GM23248 (cell line): ENCODE measurements around the gene SUOX. TPM values are rescaled to one million over a fixed set of nuclear protein-coding genes. Genes with fewer than 3 reads are reported as not detected.
"Not testable (repeated sequence)": the region's sequence is repeated elsewhere in the genome, so short reads cannot be mapped to it uniquely, and the experiment has no call there.

Experiments used
- DNase-seq: peaks from one replicate; pipeline ENCODE4 v3.0.0-alpha.2; 2015
- H2AFZ ChIP-seq: fragments of 200-600 bp; sonication (generic); 2 replicates; pipeline ENCODE4 v1.6.1; 2016; ENCODE audit warnings: antibody characterized with exemption
- H3F3A ChIP-seq: fragments of 200-600 bp; sonication (generic); 2 replicates; pipeline ENCODE4 v1.6.1; 2016; ENCODE audit warnings: mild to moderate bottlenecking, antibody characterized with exemption, mixed run types; ENCODE audit not compliant: insufficient read depth
- H3K27ac ChIP-seq: fragments of 200-600 bp; sonication (generic); 2 replicates; pipeline ENCODE4 v1.5.1; 2016; ENCODE audit warnings: mild to moderate bottlenecking
- H3K27me3 ChIP-seq: fragments of 200-600 bp; sonication (generic); replicated peaks from 2 replicates; pipeline ENCODE4 v1.6.1; 2016; ENCODE audit warnings: mild to moderate bottlenecking; ENCODE audit not compliant: insufficient read depth
- H3K36me3 ChIP-seq: fragments of 200-600 bp; sonication (generic); 2 replicates; pipeline ENCODE4 v1.6.1; 2016; ENCODE audit warnings: low read depth, mild to moderate bottlenecking
- H3K4me1 ChIP-seq: fragments of 200-600 bp; sonication (generic); 2 replicates; pipeline ENCODE4 v1.6.1; 2016; ENCODE audit warnings: mild to moderate bottlenecking; ENCODE audit not compliant: insufficient read depth
- H3K4me2 ChIP-seq: fragments of 200-600 bp; sonication (generic); one replicate; pipeline ENCODE4 v1.6.1; 2016; ENCODE audit warnings: mild to moderate bottlenecking; ENCODE audit not compliant: unreplicated experiment
- H3K4me3 ChIP-seq: fragments of 200-600 bp; sonication (generic); 2 replicates; pipeline ENCODE4 v1.5.1; 2016; ENCODE audit warnings: mild to moderate bottlenecking
- H3K79me2 ChIP-seq: fragments of 200-600 bp; sonication (generic); 2 replicates; pipeline ENCODE4 v1.6.1; 2016; ENCODE audit warnings: mild to moderate bottlenecking; ENCODE audit not compliant: insufficient read depth
- H3K9ac ChIP-seq: fragments of 200-600 bp; sonication (generic); 2 replicates; pipeline ENCODE4 v1.6.1; 2016; ENCODE audit warnings: mild to moderate bottlenecking
- H3K9me2 ChIP-seq: fragments of 200-600 bp; sonication (generic); 2 replicates; pipeline ENCODE4 v1.6.1; 2016; ENCODE audit warnings: mixed run types, mild to moderate bottlenecking, moderate library complexity; ENCODE audit not compliant: insufficient read depth
- H3K9me3 ChIP-seq: fragments of 200-600 bp; sonication (generic); one replicate; pipeline ENCODE4 v1.6.1; 2017; ENCODE audit warnings: low read depth
- H4K20me1 ChIP-seq: fragments of 200-600 bp; sonication (generic); 2 replicates; pipeline ENCODE4 v1.6.0; 2016; ENCODE audit not compliant: insufficient read depth
- EZH2 ChIP-seq: fragments of 200-600 bp; sonication (generic); IDR thresholded peaks from 2 replicates; pipeline ENCODE4 v1.6.1; 2018; ENCODE audit warnings: antibody characterized with exemption, mild to moderate bottlenecking; ENCODE audit not compliant: insufficient read depth, poor library complexity, severe bottlenecking
- EZH2phosphoT487 ChIP-seq: fragments of 200-600 bp; sonication (generic); IDR thresholded peaks from 2 replicates; pipeline ENCODE4 v1.6.1; 2018; ENCODE audit warnings: antibody characterized with exemption, moderate library complexity, mild to moderate bottlenecking, low read depth; ENCODE audit not compliant: insufficient read depth
- WGBS, 2 experiments: methylation state at CpG; one replicate each; pipeline ENCODE4 v1.1.6; 2015 to 2017; ENCODE audit warnings: low lambda C conversion rate in 2 of 2, low coverage in 1 of 2; ENCODE audit errors: missing lambda C conversion rate in 2 of 2; 5-methylcytosine and 5-hydroxymethylcytosine counted together
- in situ Hi-C: fragments of 300-500 bp; cut with MboI; formaldehyde crosslinking; loops from 2 replicates; pipeline ENCODE4 v1.15.0; 2020
- polyA plus RNA-seq: library from polyadenylated mRNA; unstranded; fragments of >200 nt; fragmentation: Nextera tagmentation; extraction: Ambion mirVana; gene quantifications from 2 replicates; pipeline ENCODE4 v1.2.1, GENCODE V29; 2016
- total RNA-seq: library from RNA; depleted of rRNA; stranded (reverse); fragments of >200 nt; shearing (Covaris generic); gene quantifications from 2 replicates; pipeline ENCODE4 v1.2.3, GENCODE V29; 2014

SUOX gene
- total and polyA plus RNA-seq, 2 experiments from 2014 or later: 9.5 to 10.2 TPM

DNA sequence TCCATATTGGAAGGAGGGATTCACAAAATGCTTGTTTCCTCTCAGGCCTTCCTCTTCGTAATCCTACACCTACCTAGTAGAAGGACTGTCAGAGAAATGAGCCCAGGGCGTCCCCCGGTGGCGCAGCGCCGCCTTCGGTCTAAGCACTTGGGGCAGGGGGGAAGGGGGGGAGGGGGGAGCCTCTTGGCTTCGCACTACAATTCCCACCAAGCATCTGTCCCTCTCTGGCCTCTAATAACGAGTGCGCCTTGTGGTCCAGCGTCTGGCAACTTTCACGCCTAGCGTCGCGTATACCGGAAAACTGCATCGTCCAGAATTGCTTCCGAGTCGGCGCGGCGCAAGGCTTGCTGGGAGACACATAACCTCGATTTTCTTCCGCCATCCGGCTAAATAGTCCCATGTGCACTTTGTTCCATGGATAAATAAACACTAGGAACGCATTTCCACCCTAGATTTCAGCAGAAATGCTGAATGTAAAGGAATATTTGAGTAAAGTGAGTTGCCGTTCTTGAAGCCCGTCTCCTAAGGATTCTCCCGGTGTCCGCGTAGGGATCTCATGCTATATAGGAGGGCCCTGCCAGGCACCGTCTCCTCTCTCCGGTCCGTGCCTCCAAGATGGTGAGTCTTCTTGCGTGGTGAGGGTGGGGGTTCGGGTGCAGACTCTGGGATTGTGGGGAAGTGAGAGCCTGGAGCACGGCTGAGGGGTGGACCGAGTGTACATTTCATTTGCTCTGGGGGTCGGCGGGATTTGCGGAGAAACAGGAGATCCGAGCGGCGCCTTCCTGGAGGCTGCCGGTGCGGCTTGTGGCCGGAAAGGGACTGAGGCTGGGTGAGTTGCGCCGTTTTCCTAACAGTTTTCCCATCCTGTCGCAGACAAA, 44.7 kb downstream of the SUOX start, which contains the start of gene RPS26:
Gene RPS26, plus strand, starts transcription at position 367 of the 878 bp plus-strand sequence. Its CDS starts 249 bp downstream, at position 616.
- peak within 1 kb of the TSS; percentile 94 for H3K4me3 ChIP-seq
- H3K9me3 ChIP-seq: no peaks in the 10 kb centered on the region
- H3K27me3 ChIP-seq: no peaks in the 10 kb centered on the region
- no peaks in the 10 kb centered on the region for H3K9me2 ChIP-seq
- 1% methylated on average over 45 to 50 of the region's 50 CpGs for WGBS, 2 experiments
- peaks cover 49% of the 10 kb centered on the region for H3F3A ChIP-seq
- H3K4me2 ChIP-seq: peak within 1 kb of the TSS; percentile 98
- H4K20me1 ChIP-seq: peaks cover 5% of the 10 kb centered on the region; the same call in 1 of the 2 replicates
- H3K4me1 ChIP-seq: peaks cover 21% of the 10 kb centered on the region
- TF ChIP-seq EZH2 (no peak), EZH2phosphoT487 (no peak)
- peak within 1 kb of the TSS; percentile 91 for H2AFZ ChIP-seq
- H3K79me2 ChIP-seq: peaks cover 34% of the 10 kb centered on the region
- peak; percentile 100 for DNase-seq
- in situ Hi-C loops: no loop called here
- peak within 1 kb of the TSS; percentile 95 for H3K9ac ChIP-seq
- H3K36me3 ChIP-seq: peaks cover 29% of the 10 kb centered on the region
- H3K27ac ChIP-seq: peak within 1 kb of the TSS; percentile 86

DNA sequence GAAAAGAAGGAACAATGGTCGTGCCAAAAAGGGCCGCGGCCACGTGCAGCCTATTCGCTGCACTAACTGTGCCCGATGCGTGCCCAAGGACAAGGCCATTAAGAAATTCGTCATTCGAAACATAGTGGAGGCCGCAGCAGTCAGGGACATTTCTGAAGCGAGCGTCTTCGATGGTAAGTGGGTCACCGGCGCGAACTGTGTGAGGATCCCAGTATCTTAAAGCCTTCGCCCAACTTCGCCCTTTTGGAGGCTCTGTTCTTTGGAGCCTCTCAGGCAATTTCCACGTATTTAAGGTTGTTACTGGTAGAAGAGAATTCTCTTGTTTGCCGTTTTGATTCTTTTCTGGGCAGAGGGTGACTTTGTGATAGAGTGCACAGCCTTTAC, 45.3 kb downstream of the SUOX start:
- Histone ChIP-seq H3K27ac (peak overlapping the region; percentile 86), H3K9ac (peak overlapping the region; percentile 95), H2AFZ (peak overlapping the region; percentile 91), H3K4me3 (peak overlapping the region; percentile 94), H3K4me1 (peaks cover 24% of the 10 kb centered on the region), H3K36me3 (peaks cover 29% of the 10 kb centered on the region), H3F3A (peaks cover 51% of the 10 kb centered on the region), H3K4me2 (peak overlapping the region; percentile 98), H3K79me2 (peaks cover 34% of the 10 kb centered on the region)
- in situ Hi-C loops, H4K20me1 ChIP-seq, H3K9me2 ChIP-seq, H3K9me3 ChIP-seq, H3K27me3 ChIP-seq: not testable (repeated sequence)
- DNase-seq: peak; percentile 33
- WGBS, 2 experiments: 1% methylated on average over 20 of the region's 20 CpGs

DNA sequence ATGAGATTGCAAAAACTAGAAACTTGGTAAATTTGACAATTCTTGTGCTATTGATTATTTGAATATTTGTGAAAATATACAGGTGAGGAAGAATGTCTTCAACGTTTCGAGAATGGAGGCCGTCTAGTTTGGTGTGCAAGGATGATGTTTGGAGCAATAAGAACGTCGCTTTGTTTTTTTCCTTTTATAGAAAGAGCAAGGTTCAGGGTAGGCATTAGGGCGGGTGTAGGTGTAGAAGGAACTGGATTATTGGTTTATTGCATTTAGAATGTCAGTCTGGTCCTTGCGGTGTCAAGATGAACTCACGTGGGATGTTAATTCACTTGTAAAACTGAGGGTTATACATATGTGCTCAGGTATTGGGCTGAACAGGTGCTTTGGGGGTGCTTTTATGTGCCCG, 45.8 kb downstream of the SUOX start:
- in situ Hi-C loops: no loop called here
- no peak for DNase-seq

DNA sequence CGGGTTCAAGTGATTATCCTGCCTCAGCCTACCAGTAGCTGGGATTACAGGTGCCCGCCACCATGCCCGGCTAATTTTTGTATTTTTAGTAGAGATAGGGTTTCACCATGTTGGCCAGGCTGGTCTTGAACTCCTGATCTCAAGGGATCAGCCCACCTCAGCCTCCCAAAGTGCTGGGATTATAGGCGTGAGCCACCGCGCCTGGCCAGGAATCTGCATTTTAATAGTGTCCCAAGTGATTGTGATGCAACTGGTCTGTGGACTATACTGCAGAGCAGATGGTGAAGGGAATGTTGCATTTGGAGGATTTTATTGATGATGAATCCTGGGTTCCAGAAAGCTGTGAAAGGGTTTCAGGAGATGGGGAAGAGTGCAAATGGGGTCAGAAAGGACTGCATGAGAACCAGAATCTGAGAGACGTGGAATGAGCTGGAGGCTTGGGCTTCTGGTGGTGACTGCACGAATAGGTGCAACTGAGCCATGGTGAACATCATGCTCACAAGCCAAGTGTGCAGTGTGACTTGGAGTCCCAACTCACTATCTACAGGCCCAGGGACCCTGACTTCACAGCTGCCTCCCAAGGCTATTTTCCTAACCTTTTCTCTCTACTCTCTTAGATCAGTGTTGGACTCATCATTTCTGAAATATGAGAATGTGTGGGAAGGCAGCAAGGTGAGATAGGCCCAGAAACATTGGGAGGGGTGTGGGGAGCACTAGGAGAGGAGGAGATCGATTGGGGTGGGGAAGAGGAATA, 49.1 kb downstream of the SUOX start:
- Histone ChIP-seq H3K27me3 (no peaks in the 10 kb centered on the region), H3K4me3 (no peak overlapping the region), H3K36me3 (peaks cover 29% of the 10 kb centered on the region), H3K9me3 (no peaks in the 10 kb centered on the region), H3K4me2 (no peak overlapping the region), H3F3A (peaks cover 45% of the 10 kb centered on the region), H2AFZ (no peak overlapping the region), H3K9me2 (no peaks in the 10 kb centered on the region), H3K79me2 (peaks cover 34% of the 10 kb centered on the region), H3K9ac (peak overlapping the region; percentile 54), H4K20me1 (peaks cover 5% of the 10 kb centered on the region; the same call in 1 of the 2 replicates), H3K27ac (peak overlapping the region; percentile 63), H3K4me1 (peaks cover 19% of the 10 kb centered on the region)
- 84 to 86% methylated on average over 9 of the region's 9 CpGs for WGBS, 2 experiments
- TF ChIP-seq EZH2 (no peak), EZH2phosphoT487 (no peak)
- in situ Hi-C loops: no loop called here
- DNase-seq: peak; percentile 15

More for the DNA sequence above, 45.8 kb downstream of the SUOX start:
- no peak for TF ChIP-seq EZH2
- no peak for TF ChIP-seq EZH2phosphoT487
- H3K79me2 ChIP-seq: peaks cover 34% of the 10 kb centered on the region
- peak overlapping the region; percentile 95 for H3K9ac ChIP-seq
- H3K9me2 ChIP-seq: no peaks in the 10 kb centered on the region
- peak overlapping the region; percentile 94 for H3K4me3 ChIP-seq
- H3K27ac ChIP-seq: peak overlapping the region; percentile 86
- H3K36me3 ChIP-seq: peaks cover 29% of the 10 kb centered on the region
- no peak overlapping the region for H2AFZ ChIP-seq
- no peaks in the 10 kb centered on the region for H3K27me3 ChIP-seq
- peaks cover 24% of the 10 kb centered on the region for H3K4me1 ChIP-seq
- peak overlapping the region; percentile 98 for H3K4me2 ChIP-seq
- peaks cover 51% of the 10 kb centered on the region for H3F3A ChIP-seq
- no peaks in the 10 kb centered on the region for H3K9me3 ChIP-seq
- 63 to 64% methylated on average over 9 of the region's 9 CpGs for WGBS, 2 experiments
- H4K20me1 ChIP-seq: peaks cover 5% of the 10 kb centered on the region; the same call in 1 of the 2 replicates
